CD4-positive, alpha-beta T cell treated with Interleukin-6 at 100 ng/mL for 8 hours (primary cell): ENCODE data around the gene RERG.
"Not testable (repeated sequence)": the region's sequence is repeated elsewhere in the genome, so short reads cannot be mapped to it uniquely, and the experiment has no call there.

Experiments used
- DNase-seq: peaks from one replicate; pipeline ENCODE4 v3.0.0-alpha.2; 2020; ENCODE audit warnings: mixed read lengths, low spot score

Gene RERG, protein sequence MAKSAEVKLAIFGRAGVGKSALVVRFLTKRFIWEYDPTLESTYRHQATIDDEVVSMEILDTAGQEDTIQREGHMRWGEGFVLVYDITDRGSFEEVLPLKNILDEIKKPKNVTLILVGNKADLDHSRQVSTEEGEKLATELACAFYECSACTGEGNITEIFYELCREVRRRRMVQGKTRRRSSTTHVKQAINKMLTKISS

GRCh38 chr12:15220915-15221885 is at the start of gene RERG:
TSS of gene RERG (minus strand) at chr12:15221417. CDS start at chr12:15217489, 3,928 bp downstream.
- peak; percentile 70 for DNase-seq

GRCh38 chr12:15270591-15270990 is 49.4 kb upstream of the RERG start:
- no peak for DNase-seq

- peak; percentile 57 for DNase-seq
Observed at GRCh38 chr12:15268927-15269552, 47.8 kb upstream of the RERG start.

DNA sequence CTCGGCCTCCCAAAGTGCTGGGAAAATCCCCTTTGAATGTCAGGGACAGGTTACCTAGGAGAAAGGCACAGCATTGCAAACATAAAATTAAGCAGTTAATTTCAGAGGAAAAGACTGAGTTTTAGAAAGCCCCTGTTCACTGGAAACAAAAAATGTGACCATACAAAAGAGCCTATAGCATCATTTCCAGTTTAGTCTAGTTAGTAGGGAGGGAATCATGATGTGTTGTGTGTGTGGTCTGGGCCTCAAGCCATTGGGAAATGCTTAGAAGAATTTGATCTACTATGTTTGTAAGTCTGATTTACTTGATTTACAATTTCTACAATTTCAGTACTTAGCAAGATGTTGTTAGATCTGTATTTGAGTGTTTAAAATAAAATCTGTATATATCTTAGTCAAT is 47.1 kb upstream of the RERG start:
- no peak for DNase-seq

DNA sequence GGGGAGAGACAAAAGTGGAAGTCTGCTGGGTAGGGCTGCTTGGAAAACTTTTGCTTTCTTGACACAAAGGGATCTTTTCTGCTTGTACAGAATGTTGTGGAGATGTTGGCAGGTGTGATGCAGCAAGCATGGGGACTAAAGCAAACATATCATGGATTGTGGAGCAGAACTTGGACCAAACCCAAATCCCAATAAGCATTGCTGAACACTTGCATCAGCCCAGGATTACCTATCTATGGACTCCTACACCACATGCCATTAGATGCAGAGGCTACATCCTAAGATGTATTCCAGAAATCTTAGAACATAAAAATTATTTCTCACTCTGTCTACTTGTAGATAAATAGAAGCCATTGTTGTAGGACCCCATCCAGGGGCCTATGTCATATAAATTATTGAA is 44.7 kb upstream of the RERG start:
- no peak for DNase-seq

DNA sequence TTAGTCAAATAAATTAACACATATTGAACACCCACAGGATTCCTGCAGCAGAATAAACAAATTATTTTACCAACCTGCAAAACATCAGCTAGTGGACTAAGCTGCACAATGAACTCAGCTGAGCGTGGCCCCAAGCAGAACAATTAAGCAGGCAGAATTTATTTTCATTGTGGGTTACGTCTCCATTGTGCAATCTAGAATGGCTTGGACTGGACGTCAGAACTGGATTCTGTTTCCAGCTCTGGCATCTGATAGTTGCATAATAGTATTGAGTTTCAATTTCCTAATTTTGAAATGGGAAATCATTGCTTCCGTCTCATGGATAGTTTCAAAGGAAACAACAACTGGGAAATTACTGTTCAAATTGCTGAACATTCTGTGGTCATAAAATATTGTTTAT is 35.5 kb upstream of the RERG start:
- no peak for DNase-seq

- DNase-seq = no peak
Observed at GRCh38 chr12:15253990-15254389, 32.8 kb upstream of the RERG start.

DNA sequence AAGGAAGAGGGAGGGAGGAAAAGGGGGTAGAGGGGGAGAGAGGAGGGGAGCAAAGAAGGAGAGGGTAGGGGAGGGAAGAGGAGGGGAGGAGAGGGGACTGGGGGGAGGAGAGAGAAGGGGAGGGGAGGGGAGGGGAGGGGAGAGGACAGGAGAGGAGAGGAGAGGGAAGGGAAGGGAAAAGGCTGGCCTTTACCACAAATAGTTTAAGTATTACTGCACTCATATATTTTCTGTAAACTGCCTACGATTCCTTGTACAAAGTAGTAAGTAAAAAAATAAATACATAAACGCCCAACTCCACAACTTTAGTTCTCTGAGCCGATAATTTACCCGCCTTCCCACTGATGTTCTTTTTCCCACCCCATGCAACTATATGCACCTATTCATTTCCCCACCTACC is 23.7 kb upstream of the RERG start:
- no peak for DNase-seq

GRCh38 chr12:15244341-15244740 is 23.1 kb upstream of the RERG start:
- no peak for DNase-seq

DNA sequence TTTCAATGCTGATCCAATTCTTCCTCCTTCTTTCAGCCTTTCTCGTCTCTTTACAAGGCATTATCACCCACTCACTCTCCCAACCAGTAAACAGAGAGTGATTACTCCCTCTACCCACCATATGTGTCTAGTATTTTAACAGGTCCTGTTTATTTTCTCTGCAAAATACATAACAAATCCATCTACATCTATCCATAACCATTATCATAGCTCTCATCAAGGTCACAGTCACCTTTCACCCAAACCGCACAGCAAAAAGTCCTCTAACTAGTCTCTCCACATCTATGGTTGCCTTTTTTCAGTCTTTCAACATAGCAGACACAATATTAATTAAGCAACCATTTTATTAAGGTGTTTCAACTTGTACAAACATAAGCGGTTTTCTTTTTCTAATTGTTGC is 21.9 kb upstream of the RERG start:
- DNase-seq = no peak

- DNase-seq = no peak
Observed at GRCh38 chr12:15240898-15241297, 19.7 kb upstream of the RERG start.

- DNase-seq = no peak
Observed at GRCh38 chr12:15234508-15234907, 13.3 kb upstream of the RERG start.

GRCh38 chr12:15234011-15234410 is 12.8 kb upstream of the RERG start:
- no peak for DNase-seq

GRCh38 chr12:15232959-15233358 is 11.7 kb upstream of the RERG start:
- DNase-seq = no peak

DNA sequence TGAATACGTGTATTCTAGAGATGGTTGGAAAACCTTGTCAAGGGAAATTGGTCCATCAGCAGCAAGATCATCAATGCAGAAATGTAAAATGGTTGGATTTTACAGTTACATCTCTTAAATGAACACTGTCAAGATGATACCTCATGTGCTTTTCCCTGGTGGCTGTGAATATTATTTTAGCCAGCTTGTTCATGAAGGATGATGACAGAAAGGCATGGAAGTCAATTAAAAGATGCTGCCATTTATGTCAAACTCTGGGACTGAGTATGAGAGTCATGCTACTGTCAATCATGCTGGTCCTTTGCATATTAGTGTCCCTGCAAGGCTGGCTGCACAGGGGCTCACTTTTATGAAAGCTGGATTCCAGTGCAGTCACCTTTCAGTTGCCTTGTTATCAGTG is 10.3 kb upstream of the RERG start:
- no peak for DNase-seq

- DNase-seq = no peak
Observed at GRCh38 chr12:15230751-15231150, 9.5 kb upstream of the RERG start.

DNA sequence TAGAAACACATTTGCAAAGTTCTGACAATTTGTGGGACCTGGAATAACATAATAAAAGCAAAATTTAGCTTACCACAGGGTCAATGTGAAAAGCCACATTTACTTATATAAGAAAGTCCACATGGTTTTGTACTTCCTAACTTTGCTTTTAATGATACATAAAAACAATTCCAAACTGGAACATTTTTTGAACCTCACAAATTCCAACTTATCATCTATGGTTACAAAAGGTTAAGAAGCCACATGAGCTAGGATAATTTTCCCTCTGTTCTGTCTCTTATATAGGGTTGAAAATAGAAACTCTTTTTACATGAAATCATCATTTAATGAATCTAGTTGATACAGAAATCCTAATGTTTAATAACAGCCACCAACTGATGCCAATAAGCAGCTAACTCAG is 8.9 kb upstream of the RERG start:
- no peak for DNase-seq

GRCh38 chr12:15227004-15227679 is 5.9 kb upstream of the RERG start:
- no peak for DNase-seq

- DNase-seq = not testable (repeated sequence)
Observed at GRCh38 chr12:15225863-15226218, 4.6 kb upstream of the RERG start.

GRCh38 chr12:15225136-15225862 is 4.1 kb upstream of the RERG start:
- no peak for DNase-seq

- DNase-seq = no peak
Observed at GRCh38 chr12:15222219-15222618, 1.0 kb upstream of the RERG start.

DNA sequence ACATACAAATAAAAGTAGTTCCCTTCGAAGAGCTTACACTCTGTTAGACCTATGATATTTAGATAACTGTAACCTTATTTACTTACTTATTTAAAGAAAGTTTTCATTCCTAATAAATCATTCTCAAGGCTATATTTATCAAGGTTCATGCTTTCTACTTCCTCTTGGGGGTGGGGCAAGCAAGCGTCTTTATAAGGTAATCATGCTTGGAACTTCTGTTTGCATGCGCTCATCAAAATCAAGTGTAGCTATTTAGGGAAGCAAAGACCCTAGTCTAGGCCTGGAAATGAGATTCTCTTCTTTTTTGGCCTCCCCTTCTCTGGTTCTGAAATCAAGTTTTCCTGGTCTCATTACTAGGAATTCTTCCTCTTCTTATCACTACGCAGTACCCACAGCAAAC is 766 bp downstream of the RERG start:
- DNase-seq = no peak
